Endothelial cell of umbilical vein (primary cell): Measurements from ENCODE around the gene ST6GAL2. TPM values are rescaled to one million over a fixed set of nuclear protein-coding genes. Genes with fewer than 3 reads are reported as not detected.

Source experiments
- BruUV-seq: library from RNA; stranded (reverse); fragments of 400-500 nt; replicated peaks from 2 replicates; lab custom pipeline; 2021; lab: Mats Ljungman, UMichigan
- CTCF ChIA-PET: fragments of 300-600, 350-600 bp; sonication (Branson Sonifier 250); formaldehyde crosslinking; loops from one replicate; lab custom pipeline; 2021; ENCODE audit warnings: antibody characterized with exemption, inconsistent platforms; lab: Charles Lee
- POLR2A ChIA-PET: fragments of 300-600, 350-600 bp; sonication (Branson Sonifier 250); formaldehyde crosslinking; loops from one replicate; lab custom pipeline; 2021; ENCODE audit warnings: antibody characterized with exemption, inconsistent platforms; lab: Charles Lee
- DNase-seq: peaks from one replicate; pipeline ENCODE4 v3.0.0-alpha.2; 2011; ENCODE audit warnings: low read depth, low spot score
- FAIRE-seq: peaks from 2 replicates; lab custom pipeline; 2011; peaks lifted over from hg19 to GRCh38; lab: Jason Lieb, UNC
- H2AFZ ChIP-seq: 2 replicates; pipeline ENCODE4 v1.6.0; 2012; ENCODE audit warnings: low read depth, low read length, control low read depth, inconsistent platforms
- H3K27ac ChIP-seq: 2 replicates; pipeline ENCODE4 v1.5.1; 2011; ENCODE audit warnings: low read depth, mild to moderate bottlenecking, control low read depth, low read length, moderate library complexity; ENCODE audit not compliant: insufficient read depth
- H3K27me3 ChIP-seq, 2 experiments: 2 replicates each; pipeline versions ENCODE4 v1.6.0 to v1.6.1; 2011; ENCODE audit warnings: low read length in 2 of 2, mixed read lengths in 1 of 2; ENCODE audit not compliant: control insufficient read depth in 2 of 2, insufficient read depth in 2 of 2
- H3K36me3 ChIP-seq, 2 experiments: 2 replicates in 1 of 2; 3 replicates in 1 of 2; pipeline ENCODE4 v1.5.1; 2011; ENCODE audit warnings: low read length in 2 of 2, mild to moderate bottlenecking in 1 of 2, moderate library complexity in 1 of 2; ENCODE audit not compliant: control insufficient read depth in 2 of 2, insufficient read depth in 2 of 2; ENCODE audit errors: extremely low read depth in 1 of 2
- H3K4me1 ChIP-seq: 3 replicates; pipeline ENCODE4 v1.5.1; 2011; ENCODE audit warnings: mild to moderate bottlenecking, low read length; ENCODE audit not compliant: control insufficient read depth, insufficient read depth; ENCODE audit errors: extremely low read depth
- H3K4me2 ChIP-seq: 2 replicates; pipeline ENCODE4 v1.6.1; 2011; ENCODE audit warnings: low read length, control low read depth, mixed read lengths; ENCODE audit not compliant: insufficient read depth
- H3K4me3 ChIP-seq, 3 experiments: fragments of 200-600 bp in 1 of 3; sonication (generic), shearing (Covaris generic) in 1 of 3; replicated peaks in 1 of 3; 2 replicates each; pipeline ENCODE4 v1.5.1; 2011 to 2016; ENCODE audit warnings: control low read depth in 3 of 3, low read length in 3 of 3, mild to moderate bottlenecking in 2 of 3, inconsistent platforms in 1 of 3, low read depth in 1 of 3, moderate library complexity in 1 of 3; ENCODE audit not compliant: insufficient read depth in 1 of 3
- H3K79me2 ChIP-seq: 2 replicates; pipeline ENCODE4 v1.6.0; 2012; ENCODE audit warnings: low read length, inconsistent platforms; ENCODE audit not compliant: control insufficient read depth, insufficient read depth
- H3K9ac ChIP-seq: replicated peaks from 2 replicates; pipeline ENCODE3; 2011; ENCODE audit warnings: low read length, control low read depth; ENCODE audit not compliant: insufficient read depth; ENCODE audit errors: extremely low read depth
- H3K9me1 ChIP-seq: replicated peaks from 3 replicates; pipeline ENCODE4 v1.6.0; 2011; ENCODE audit warnings: mild to moderate bottlenecking, low read length; ENCODE audit not compliant: control insufficient read depth, insufficient read depth; ENCODE audit errors: extremely low read depth
- H3K9me3 ChIP-seq: replicated peaks from 2 replicates; pipeline ENCODE4 v1.5.1; 2012; ENCODE audit warnings: low read length, inconsistent platforms; ENCODE audit not compliant: control insufficient read depth, insufficient read depth
- H4K20me1 ChIP-seq: replicated peaks from 2 replicates; pipeline ENCODE3; 2011; ENCODE audit warnings: mild to moderate bottlenecking, low read length; ENCODE audit not compliant: control insufficient read depth, insufficient read depth; ENCODE audit errors: extremely low read depth
- CTCF ChIP-seq, 2 donors: IDR thresholded peaks; 1 replicate in 1 of 2; 2 replicates in 1 of 2; pipeline ENCODE4 v1.5.1; 2011; ENCODE audit warnings: low read length in 2 of 2, mild to moderate bottlenecking in 2 of 2, moderate library complexity in 2 of 2, control low read depth in 1 of 2, inconsistent platforms in 1 of 2, low read depth in 1 of 2; ENCODE audit not compliant: insufficient read depth in 1 of 2; ENCODE audit errors: extremely low read depth in 1 of 2
- EZH2 ChIP-seq: IDR thresholded peaks from 2 replicates; pipeline ENCODE4 v1.6.1; 2012; ENCODE audit warnings: borderline replicate concordance, low read depth, mild to moderate bottlenecking, moderate library complexity, low read length, inconsistent platforms; ENCODE audit not compliant: severe bottlenecking
- FOS ChIP-seq: IDR thresholded peaks from 2 replicates; pipeline ENCODE4 v1.6.1; 2011; ENCODE audit warnings: mild to moderate bottlenecking, low read length, moderate library complexity, borderline replicate concordance; ENCODE audit not compliant: insufficient read depth
- GATA2 ChIP-seq: IDR thresholded peaks from 2 replicates; pipeline ENCODE4 v1.7.0; 2011; ENCODE audit warnings: low read depth, mild to moderate bottlenecking, moderate library complexity, mixed read lengths, low read length; ENCODE audit not compliant: insufficient read length, insufficient read depth
- JUN ChIP-seq: IDR thresholded peaks from 2 replicates; pipeline ENCODE4 v1.6.1; 2011; ENCODE audit warnings: borderline replicate concordance, low read depth; ENCODE audit not compliant: insufficient read length, insufficient read depth
- MAX ChIP-seq: IDR thresholded peaks from 2 replicates; pipeline ENCODE4 v1.6.1; 2011; ENCODE audit not compliant: insufficient read depth, insufficient read length
- MYC ChIP-seq: IDR thresholded peaks from one replicate; pipeline ENCODE4 v1.6.1; 2011; ENCODE audit warnings: mild to moderate bottlenecking, low read depth, low read length
- POLR2A ChIP-seq: IDR thresholded peaks from 2 replicates; pipeline ENCODE4 v1.6.1; 2012; ENCODE audit warnings: low read depth, mild to moderate bottlenecking, control low read depth, low read length
- POLR2AphosphoS5 ChIP-seq: IDR thresholded peaks from 2 replicates; pipeline ENCODE4 v1.6.1; 2012; ENCODE audit warnings: low read depth, mild to moderate bottlenecking, control low read depth, low read length, moderate library complexity; ENCODE audit not compliant: insufficient read depth
- dilution Hi-C: fragments of 300-500 bp; cut with MboI; formaldehyde crosslinking; loops from one replicate; pipeline ENCODE4 v1.15.0; 2019; ENCODE audit warnings: low sequenced_read_pairs; ENCODE audit not compliant: extremely low pct_ligation_motif_present
- intact Hi-C: fragments of 100-400 bp; cut with micrococcal nuclease; formaldehyde crosslinking; loops from one replicate; pipeline ENCODE4 v1.10.0; 2022
- polyA plus RNA-seq, 4 experiments: library from polyadenylated mRNA; depleted of rRNA in 3 of 4; stranded (reverse) in 3 of 4; unstranded in 1 of 4; fragments of >200 nt; gene quantifications; 2 replicates each; pipeline versions ENCODE4 v1.2.1 to v1.2.3, GENCODE V29; 2011 to 2012; ENCODE audit warnings: missing spikeins in 1 of 4
- total RNA-seq: library from RNA; stranded (reverse); gene quantifications from 2 replicates; pipeline ENCODE4 v1.2.3, GENCODE V29; 2021

The ST6GAL2 gene
- total and polyA plus RNA-seq, 2 donors (not counting 3 experiments of a cell fraction or from before 2014, with no cell fraction given), result not detected

- Histone ChIP-seq H4K20me1 (no peaks in the 10 kb centered on the region), H3K36me3 (no peaks in the 10 kb centered on the region), H3K9me1 (no peaks in the 10 kb centered on the region), H3K4me1 (no peaks in the 10 kb centered on the region), H2AFZ (no peak overlapping the region), H3K79me2 (no peaks in the 10 kb centered on the region), H3K27ac (no peak overlapping the region), H3K9me3 (peaks cover 2% of the 10 kb centered on the region), H3K9ac (no peak overlapping the region), H3K27me3 (no peaks in the 10 kb centered on the region), H3K4me3 (no peak overlapping the region), H3K4me2 (no peak overlapping the region)
- BruUV-seq, result no TSS peak
- FAIRE-seq, result no peak
- intact Hi-C loops (no loop called here), dilution Hi-C loops (no loop called here)
- no peak for DNase-seq
- no peak for TF ChIP-seq JUN
- no peak for TF ChIP-seq FOS
- TF ChIP-seq POLR2AphosphoS5, result no peak
- no peak for TF ChIP-seq EZH2
- no peak for TF ChIP-seq POLR2A
- TF ChIP-seq CTCF (IDR thresholded peaks at IDR 0.05; ENCODE audit: extremely low read depth in 1 of 2, insufficient read depth in 1 of 2, low read depth in 1 of 2, low read length in 2 of 2), result no peak
- no peak for TF ChIP-seq GATA2
- no peak for TF ChIP-seq MYC
- TF ChIP-seq MAX, result no peak
- ChIA-PET CTCF (no interaction called here), POLR2A (no interaction called here)
Observed at GRCh38 chr2:106932644-106933043, 46.7 kb upstream of the ST6GAL2 start.
